H1 (cell line): ENCODE data around the gene NOS3. TPM values are rescaled to one million over a fixed set of nuclear protein-coding genes. Genes with fewer than 3 reads are reported as not detected.

Experiments used
- CTCF ChIA-PET: fragments of 300-600 bp; sonication (Branson Sonifier 250); formaldehyde crosslinking; loops from one replicate; lab custom pipeline; 2021; ENCODE audit not compliant: partially characterized antibody; lab: Charles Lee
- POLR2A ChIA-PET: fragments of 300-600 bp; sonication (Branson Sonifier 250); formaldehyde crosslinking; loops from one replicate; lab custom pipeline; 2021; ENCODE audit warnings: inconsistent platforms; ENCODE audit not compliant: partially characterized antibody; lab: Charles Lee
- DNase-seq, 2 experiments: peaks; one replicate each; pipeline versions ENCODE4 v3.0.0 to v3.0.0-alpha.2; 2010 to 2022; ENCODE audit warnings: low spot score in 2 of 2, low read depth in 1 of 2, mixed read lengths in 1 of 2
- FAIRE-seq: peaks from 2 replicates; lab custom pipeline; 2011; peaks lifted over from hg19 to GRCh38; lab: Jason Lieb, UNC
- H2AFZ ChIP-seq: 2 replicates; pipeline ENCODE4 v1.8.1; 2012; ENCODE audit warnings: low read length, inconsistent platforms
- H2AK5ac ChIP-seq: 2 replicates; pipeline ENCODE4 v1.6.1; 2013; ENCODE audit warnings: low read depth, low read length
- H2BK120ac ChIP-seq: replicated peaks from 2 replicates; pipeline ENCODE3; 2013; ENCODE audit warnings: low read depth, low read length, inconsistent platforms
- H2BK12ac ChIP-seq: 2 replicates; pipeline ENCODE4 v1.6.1; 2013; ENCODE audit warnings: low read depth, low read length
- H2BK15ac ChIP-seq: 2 replicates; pipeline ENCODE4 v1.6.1; 2013; ENCODE audit warnings: low read length
- H2BK20ac ChIP-seq: 2 replicates; pipeline ENCODE4 v1.6.1; 2013; ENCODE audit warnings: low read length
- H2BK5ac ChIP-seq: 2 replicates; pipeline ENCODE4 v1.6.1; 2013; ENCODE audit warnings: low read depth, low read length
- H3K14ac ChIP-seq: 2 replicates; pipeline ENCODE4 v1.6.1; 2013; ENCODE audit warnings: inconsistent platforms; ENCODE audit not compliant: insufficient read length
- H3K18ac ChIP-seq: 2 replicates; pipeline ENCODE4 v1.6.1; 2013; ENCODE audit warnings: low read length; ENCODE audit errors: extremely low read depth
- H3K23ac ChIP-seq: 2 replicates; pipeline ENCODE4 v1.6.1; 2013; ENCODE audit warnings: inconsistent platforms; ENCODE audit not compliant: insufficient read length
- H3K23me2 ChIP-seq: 2 replicates; pipeline ENCODE4 v1.6.1; 2013; ENCODE audit warnings: low read depth, low read length
- H3K27ac ChIP-seq: 2 replicates; pipeline ENCODE4 v1.6.1; 2011; ENCODE audit warnings: low read depth, low read length, inconsistent platforms
- H3K27me3 ChIP-seq, 4 experiments: replicated peaks in 1 of 4; 1 replicate in 1 of 4; 2 replicates in 3 of 4; pipeline versions ENCODE4 v1.6.1 to v1.8.1; 2011 to 2013; ENCODE audit warnings: low read length in 3 of 4, mild to moderate bottlenecking in 3 of 4, inconsistent platforms in 2 of 4, mixed read lengths in 2 of 4, moderate library complexity in 1 of 4; ENCODE audit not compliant: control insufficient read depth in 3 of 4, insufficient read depth in 3 of 4; ENCODE audit errors: extremely low read depth in 1 of 4
- H3K36me3 ChIP-seq, 4 experiments: 2 replicates each; pipeline versions ENCODE4 v1.6.1 to v1.8.1; 2011 to 2013; ENCODE audit warnings: mild to moderate bottlenecking in 4 of 4, low read length in 3 of 4, moderate library complexity in 2 of 4, control low read depth in 1 of 4, inconsistent platforms in 1 of 4; ENCODE audit not compliant: insufficient read depth in 4 of 4, control insufficient read depth in 2 of 4
- H3K4ac ChIP-seq: replicated peaks from 2 replicates; pipeline ENCODE3; 2013; ENCODE audit warnings: low read length, low read depth, mixed read lengths, inconsistent platforms; ENCODE audit not compliant: insufficient read length
- H3K4me1 ChIP-seq, 4 experiments: replicated peaks in 1 of 4; 1 replicate in 1 of 4; 2 replicates in 3 of 4; pipeline versions ENCODE4 v1.6.1 to v1.8.1; 2011 to 2013; ENCODE audit warnings: low read length in 3 of 4, inconsistent platforms in 2 of 4, mixed read lengths in 1 of 4; ENCODE audit not compliant: insufficient read depth in 4 of 4, control insufficient read depth in 3 of 4
- H3K4me2 ChIP-seq, 2 experiments: 2 replicates each; pipeline versions ENCODE4 v1.6.1 to v1.8.1; 2011 to 2013; ENCODE audit warnings: low read depth in 2 of 2, low read length in 2 of 2, control low read depth in 1 of 2, inconsistent platforms in 1 of 2, mild to moderate bottlenecking in 1 of 2; ENCODE audit not compliant: insufficient read depth in 1 of 2
- H3K4me3 ChIP-seq, 4 experiments: fragments of 200-600, 300-600 bp in 1 of 4; sonication (generic), shearing (Covaris generic), sonication (Bioruptor Twin) in 1 of 4; 2 replicates each; pipeline versions ENCODE4 v1.5.1 to v1.8.1; 2011 to 2016; ENCODE audit warnings: low read length in 4 of 4, low read depth in 3 of 4, control low read depth in 2 of 4, inconsistent platforms in 2 of 4, mild to moderate bottlenecking in 2 of 4, mixed read lengths in 1 of 4, moderate library complexity in 1 of 4; ENCODE audit not compliant: insufficient read depth in 2 of 4; ENCODE audit errors: extremely low read depth in 1 of 4
- H3K56ac ChIP-seq: replicated peaks from 2 replicates; pipeline ENCODE3; 2013; ENCODE audit warnings: low read depth, mild to moderate bottlenecking, mixed read lengths, low read length, inconsistent platforms; ENCODE audit not compliant: insufficient read length
- H3K79me1 ChIP-seq: 2 replicates; pipeline ENCODE4 v1.6.1; 2013; ENCODE audit warnings: low read depth, low read length, control low read depth
- H3K79me2 ChIP-seq, 2 experiments: 2 replicates each; pipeline versions ENCODE4 v1.6.1 to v1.8.1; 2012 to 2013; ENCODE audit warnings: low read length in 2 of 2, mild to moderate bottlenecking in 2 of 2, inconsistent platforms in 1 of 2; ENCODE audit not compliant: insufficient read depth in 2 of 2, control insufficient read depth in 1 of 2
- H3K9ac ChIP-seq, 4 experiments: replicated peaks in 1 of 4; 1 replicate in 1 of 4; 2 replicates in 3 of 4; pipeline versions ENCODE4 v1.6.1 to v1.8.1; 2011 to 2013; ENCODE audit warnings: low read depth in 3 of 4, low read length in 3 of 4, control low read depth in 2 of 4, mild to moderate bottlenecking in 2 of 4, moderate library complexity in 2 of 4, inconsistent platforms in 1 of 4; ENCODE audit errors: extremely low read depth in 1 of 4
- H3K9me3 ChIP-seq, 2 experiments: 2 replicates each; pipeline versions ENCODE4 v1.6.1 to v1.8.1; 2012 to 2013; ENCODE audit warnings: mild to moderate bottlenecking in 2 of 2, moderate library complexity in 2 of 2, control low read depth in 1 of 2, inconsistent platforms in 1 of 2, low read depth in 1 of 2, low read length in 1 of 2, mixed read lengths in 1 of 2; ENCODE audit not compliant: insufficient read depth in 2 of 2
- H4K20me1 ChIP-seq, 2 experiments: replicated peaks in 1 of 2; 2 replicates each; pipeline versions ENCODE3 to v1.8.1; 2011 to 2013; ENCODE audit warnings: inconsistent platforms in 2 of 2, low read length in 2 of 2, mild to moderate bottlenecking in 1 of 2; ENCODE audit not compliant: insufficient read depth in 2 of 2, control insufficient read depth in 1 of 2
- H4K5ac ChIP-seq: 2 replicates; pipeline ENCODE4 v1.6.1; 2013; ENCODE audit warnings: low read length, low read depth, mixed read lengths, inconsistent platforms; ENCODE audit not compliant: insufficient read length
- H4K8ac ChIP-seq: 2 replicates; pipeline ENCODE4 v1.8.0; 2013; ENCODE audit warnings: mild to moderate bottlenecking, moderate library complexity, low read length, inconsistent platforms; ENCODE audit not compliant: insufficient read depth; ENCODE audit errors: extremely low read depth
- H4K91ac ChIP-seq: replicated peaks from 2 replicates; pipeline ENCODE3; 2013; ENCODE audit warnings: low read length, mixed read lengths, inconsistent platforms; ENCODE audit not compliant: insufficient read length
- TEAD4 ChIP-seq: IDR thresholded peaks from 2 replicates; pipeline ENCODE4 v1.6.1; 2012; ENCODE audit warnings: low read depth, low read length, inconsistent platforms, mixed read lengths
- WGBS, 2 experiments: shearing (Covaris generic) in 1 of 2; methylation state at CpG; one replicate each; pipeline versions ENCODE4 v1.1.6 to v1.1.7; 2013 to 2015; ENCODE audit warnings: low lambda C conversion rate in 2 of 2, mixed read lengths in 2 of 2, inconsistent platforms in 1 of 2, low coverage in 1 of 2, missing lambda C conversion rate in 1 of 2; ENCODE audit not compliant: insufficient replicate concordance in 2 of 2, insufficient coverage in 1 of 2, insufficient read length in 1 of 2; ENCODE audit errors: extremely low coverage in 1 of 2, missing lambda C conversion rate in 1 of 2; 5-methylcytosine and 5-hydroxymethylcytosine counted together
- polyA plus RNA-seq, 7 experiments: library from polyadenylated mRNA; depleted of rRNA in 3 of 7; stranded (reverse) in 5 of 7; unstranded in 2 of 7; fragments of >200 nt in 5 of 7; fragments of 200-250 nt in 2 of 7; gene quantifications; 1 replicate in 5 of 7; 2 replicates in 1 of 7; 4 replicates in 1 of 7; pipeline versions ENCODE4 v1.2.1 to v1.2.3, GENCODE V29; 2011 to 2013; ENCODE audit warnings: missing spikeins in 2 of 7, mixed read lengths in 2 of 7
- total RNA-seq: library from RNA; stranded (reverse); fragmentation: NEBNext Ultra II Directional; extraction: Animal tissue kit (Norgen Biotek cat#: 25700); gene quantifications from 2 replicates; pipeline ENCODE4 v1.2.1, GENCODE V29; 2021

Gene NOS3
- total and polyA plus RNA-seq, 2 of the 8 experiments (the other 6 are each of a cell fraction or from before 2014, with no cell fraction given), result 4.4 to 16.2 TPM

DNA sequence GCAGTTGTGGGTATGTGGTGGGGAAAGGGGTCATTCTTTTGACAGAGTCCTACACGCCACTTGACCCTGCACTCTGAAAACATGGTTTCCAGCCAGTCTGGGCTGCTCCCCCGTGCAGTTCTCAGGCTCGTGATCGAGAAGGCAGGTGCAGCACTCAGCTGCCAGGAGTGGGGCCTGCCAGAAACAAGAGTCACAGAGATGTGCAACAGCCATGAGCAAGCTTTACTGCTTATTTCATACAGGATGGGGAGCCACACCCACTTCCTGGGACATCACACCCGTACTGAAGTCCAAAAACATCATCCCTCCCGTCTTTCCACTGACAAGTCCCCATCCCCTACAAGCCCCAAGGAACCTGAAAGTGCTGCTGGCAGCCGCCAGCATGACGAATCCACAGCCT lies 24.1 kb downstream of the NOS3 start:
- H2AK5ac ChIP-seq, result no peak overlapping the region
- H3K36me3 ChIP-seq, result no peaks in the 10 kb centered on the region
- H4K20me1 ChIP-seq, result no peaks in the 10 kb centered on the region
- no peak overlapping the region for H3K27ac ChIP-seq
- FAIRE-seq (no peak), DNase-seq (no peak)
- H2BK120ac ChIP-seq, result no peak overlapping the region
- TF ChIP-seq TEAD4, result no peak
- H3K79me2 ChIP-seq, result no peaks in the 10 kb centered on the region
- no peak overlapping the region for H2AFZ ChIP-seq
- no peak overlapping the region for H2BK5ac ChIP-seq
- no peak overlapping the region for H4K5ac ChIP-seq
- no peaks in the 10 kb centered on the region; the same call in 1 of the 2 replicates for H3K79me1 ChIP-seq
- H3K9ac ChIP-seq, result no peak overlapping the region
- no peak overlapping the region for H3K56ac ChIP-seq
- peaks cover 7% of the 10 kb centered on the region; the same call in 1 of the 2 replicates for H3K23me2 ChIP-seq
- no peak overlapping the region for H3K4me3 ChIP-seq
- POLR2A ChIA-PET, result interaction anchor here (2.5 kb wide), 1 partner anchor 13 kb away, joined by 7 read pairs; the partner anchor contains the start of gene ABCB8
- H2BK20ac ChIP-seq, result no peak overlapping the region
- H3K27me3 ChIP-seq, result peaks cover 8 to 36% (median 30%) of the 10 kb centered on the region in 4 experiments
- no peaks in the 10 kb centered on the region for H3K9me3 ChIP-seq
- no peak overlapping the region for H3K14ac ChIP-seq
- CTCF ChIA-PET, result interaction anchor here (0.6 to 11.5 kb wide), 8 partner anchors 11 to 952 kb away, joined by 3 to 142 read pairs (median 3); partner anchors contain the start of gene NOS3
- H3K18ac ChIP-seq, result no peak overlapping the region
- no peak overlapping the region for H3K23ac ChIP-seq
- WGBS, 2 experiments, result 86% methylated on average over 8 of the region's 8 CpGs; no CpG with 5 or more reads in 1 of the 2 experiments
- no peak overlapping the region for H4K8ac ChIP-seq
- H2BK15ac ChIP-seq, result no peak overlapping the region
- H2BK12ac ChIP-seq, result no peak overlapping the region
- no peak overlapping the region for H3K4ac ChIP-seq
- no peak overlapping the region; a peak in 1 of 4 replicates for H3K4me2 ChIP-seq
- H4K91ac ChIP-seq, result no peak overlapping the region
- peaks cover 0 to 37% (median 26%) of the 10 kb centered on the region in 4 experiments; a peak in 6 of 7 replicates for H3K4me1 ChIP-seq
